HEK293 (cell line): ENCODE data around the gene KIAA1958.

Experiments used
- CTCF ChIA-PET: fragments of 350-600 bp; formaldehyde crosslinking; extraction: SDS; loops from one replicate; lab custom pipeline; 2021; ENCODE audit warnings: antibody characterized with exemption; lab: Yijun Ruan, JAX
- POLR2A ChIA-PET: fragments of 300-600 bp; formaldehyde crosslinking; extraction: SDS; loops from one replicate; lab custom pipeline; 2020; ENCODE audit warnings: antibody characterized with exemption, inconsistent platforms; lab: Yijun Ruan, JAX
- H3K27ac ChIP-seq: fragments of 200-500 bp; sonication (Bioruptor generic); 2 replicates; pipeline ENCODE4 v1.5.1; 2014; ENCODE audit warnings: low read depth, low read length, control low read depth, inconsistent platforms; ENCODE audit errors: extremely low read depth
- H3K36me3 ChIP-seq, 2 experiments: fragments of 200-500 bp in 1 of 2; sonication (Bioruptor generic) in 1 of 2; 1 replicate in 1 of 2; 2 replicates in 1 of 2; pipeline ENCODE4 v1.5.1; 2014 to 2017; ENCODE audit warnings: inconsistent platforms in 2 of 2, low read length in 2 of 2; ENCODE audit not compliant: control insufficient read depth in 2 of 2, insufficient read depth in 1 of 2
- H3K4me1 ChIP-seq: fragments of 200-500 bp; sonication (Bioruptor generic); 2 replicates; pipeline ENCODE4 v1.5.1; 2014; ENCODE audit warnings: mild to moderate bottlenecking, low read length, inconsistent platforms; ENCODE audit not compliant: control insufficient read depth, insufficient read depth
- H3K4me3 ChIP-seq: 2 replicates; pipeline ENCODE4 v1.5.1; 2011; ENCODE audit warnings: low read depth, mild to moderate bottlenecking, control low read depth, low read length, moderate library complexity
- H3K9me3 ChIP-seq: fragments of 200-500 bp; sonication (Bioruptor generic); 2 replicates; pipeline ENCODE4 v1.5.1; 2014; ENCODE audit warnings: low read depth, low read length, inconsistent platforms; ENCODE audit not compliant: control insufficient read depth, insufficient read depth
- KLF7 ChIP-seq: fragments of 450-650 bp; formaldehyde crosslinking; IDR thresholded peaks from 2 replicates; pipeline ENCODE4 v1.5.1; 2016; ENCODE audit warnings: missing biosample characterization, missing genetic modification characterization, borderline replicate concordance
- MZF1 ChIP-seq: fragments of 450-650 bp; formaldehyde crosslinking; IDR thresholded peaks from 2 replicates; pipeline ENCODE4 v1.5.1; 2017; ENCODE audit warnings: missing biosample characterization, missing genetic modification characterization, borderline replicate concordance
- SP7 ChIP-seq: fragments of 450-650 bp; formaldehyde crosslinking; IDR thresholded peaks from 2 replicates; pipeline ENCODE4 v1.5.1; 2016; ENCODE audit warnings: missing biosample characterization, missing genetic modification characterization
- ZBTB1 ChIP-seq: fragments of 450-650 bp; formaldehyde crosslinking; IDR thresholded peaks from 2 replicates; pipeline ENCODE4 v1.5.1; 2016; ENCODE audit warnings: missing biosample characterization, missing genetic modification characterization
- ZBTB17 ChIP-seq: fragments of 450-650 bp; formaldehyde crosslinking; IDR thresholded peaks from 2 replicates; pipeline ENCODE4 v1.5.1; 2016; ENCODE audit warnings: missing biosample characterization, missing genetic modification characterization
- ZFP37 ChIP-seq: fragments of 450-650 bp; formaldehyde crosslinking; IDR thresholded peaks from 2 replicates; pipeline ENCODE4 v1.5.1; 2016; ENCODE audit warnings: missing biosample characterization, missing genetic modification characterization
- ZNF114 ChIP-seq: fragments of 450-650 bp; formaldehyde crosslinking; IDR thresholded peaks from 2 replicates; pipeline ENCODE4 v1.5.0; 2017; ENCODE audit warnings: missing biosample characterization, missing genetic modification characterization
- ZNF138 ChIP-seq: fragments of 450-650 bp; formaldehyde crosslinking; IDR thresholded peaks from 2 replicates; pipeline ENCODE4 v1.5.1; 2016; ENCODE audit warnings: missing biosample characterization, missing genetic modification characterization, borderline replicate concordance
- ZNF202 ChIP-seq: fragments of 450-650 bp; formaldehyde crosslinking; IDR thresholded peaks from 2 replicates; pipeline ENCODE4 v1.5.1; 2016; ENCODE audit warnings: missing biosample characterization, missing genetic modification characterization, borderline replicate concordance
- ZNF274 ChIP-seq, 2 experiments: fragments of 200-500 bp in 1 of 2; fragments of 450-650 bp in 1 of 2; sonication (Bioruptor generic) in 1 of 2; formaldehyde crosslinking in 1 of 2; IDR thresholded peaks; 2 replicates each; pipeline versions ENCODE4 v1.5.1 to v1.6.1; 2014 to 2016; ENCODE audit warnings: borderline replicate concordance in 1 of 2, inconsistent platforms in 1 of 2, low read length in 1 of 2, missing biosample characterization in 1 of 2, missing genetic modification characterization in 1 of 2
- ZNF341 ChIP-seq: fragments of 450-650 bp; formaldehyde crosslinking; IDR thresholded peaks from 2 replicates; pipeline ENCODE4; 2016; ENCODE audit warnings: low read depth, missing biosample characterization, missing genetic modification characterization
- ZNF37A ChIP-seq: fragments of 450-650 bp; IDR thresholded peaks from 2 replicates; pipeline ENCODE4 v1.5.1; 2018; ENCODE audit warnings: missing biosample characterization, missing genetic modification characterization
- ZNF501 ChIP-seq: fragments of 450-650 bp; formaldehyde crosslinking; IDR thresholded peaks from 2 replicates; pipeline ENCODE4 v1.5.1; 2016; ENCODE audit warnings: missing biosample characterization, missing genetic modification characterization
- TF ChIP-seq, protein P1 (sequence below): fragments of 450-650 bp; formaldehyde crosslinking; IDR thresholded peaks from 2 replicates; pipeline ENCODE4 v1.5.1; 2016; ENCODE audit warnings: missing biosample characterization, missing genetic modification characterization
- TF ChIP-seq, protein P2 (sequence below): fragments of 450-650 bp; formaldehyde crosslinking; IDR thresholded peaks from 2 replicates; pipeline ENCODE4 v1.5.1; 2016; ENCODE audit warnings: missing biosample characterization, missing genetic modification characterization
- TF ChIP-seq, protein P3 (sequence below): sonication (generic); formaldehyde crosslinking; IDR thresholded peaks from 2 replicates; pipeline ENCODE4 v1.8.1; 2022; ENCODE audit warnings: mild to moderate bottlenecking, moderate library complexity, missing genetic modification reagents
- TF ChIP-seq, protein P4 (sequence below): fragments of 450-650 bp; IDR thresholded peaks from 2 replicates; pipeline ENCODE4 v1.5.1; 2018; ENCODE audit warnings: missing biosample characterization, missing genetic modification characterization
- TF ChIP-seq, protein P5 (sequence below): fragments of 450-650 bp; formaldehyde crosslinking; IDR thresholded peaks from 2 replicates; pipeline ENCODE4 v1.5.1; 2017; ENCODE audit warnings: missing biosample characterization, missing genetic modification characterization
- TF ChIP-seq, protein P6 (sequence below): fragments of 450-650 bp; formaldehyde crosslinking; IDR thresholded peaks from 2 replicates; pipeline ENCODE4 v1.5.1; 2017; ENCODE audit warnings: missing biosample characterization, missing genetic modification characterization

KIAA1958 gene

DNA sequence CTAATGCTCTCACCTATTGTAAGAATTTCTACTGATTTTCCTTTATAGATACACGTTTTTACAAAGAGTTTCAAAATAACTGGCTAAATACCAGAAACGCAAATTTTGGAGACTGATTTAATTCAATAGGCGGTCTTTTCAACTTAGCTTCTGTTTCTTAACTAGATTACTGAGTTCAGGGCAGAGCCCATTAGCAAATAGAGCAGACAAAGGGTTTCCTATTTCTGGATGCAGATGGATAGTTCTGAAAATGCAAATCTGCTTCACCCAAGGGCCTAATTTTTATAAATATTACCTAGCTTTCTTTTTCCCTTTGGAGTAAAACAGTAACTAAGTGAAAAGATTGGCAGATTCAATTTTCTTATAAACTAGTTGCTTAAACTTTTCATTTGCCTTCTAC is 13.6 kb upstream of the KIAA1958 start:
- ChIA-PET CTCF (interaction anchor here (0.7 to 0.9 kb wide), 2 partner anchors 9 to 80 kb away, joined by 3 to 4 read pairs; no protein-coding TSS in a partner anchor), POLR2A (interaction anchor here (1.3 kb wide), 1 partner anchor 13 kb away, joined by 5 read pairs; the partner anchor contains the start of gene KIAA1958)
- no peak overlapping the region for H3K27ac ChIP-seq
- no peaks in the 10 kb centered on the region for H3K4me1 ChIP-seq
- H3K4me3 ChIP-seq: no peak overlapping the region
- no peaks in the 10 kb centered on the region for H3K9me3 ChIP-seq
- peaks cover 0 to 28% of the 10 kb centered on the region in 2 experiments; a peak in 1 of 3 replicates for H3K36me3 ChIP-seq
- no peak for TF ChIP-seq ZNF114 (tag by site-specific recombination)
- no peak for TF ChIP-seq ZBTB1
- TF ChIP-seq, protein P1, sequence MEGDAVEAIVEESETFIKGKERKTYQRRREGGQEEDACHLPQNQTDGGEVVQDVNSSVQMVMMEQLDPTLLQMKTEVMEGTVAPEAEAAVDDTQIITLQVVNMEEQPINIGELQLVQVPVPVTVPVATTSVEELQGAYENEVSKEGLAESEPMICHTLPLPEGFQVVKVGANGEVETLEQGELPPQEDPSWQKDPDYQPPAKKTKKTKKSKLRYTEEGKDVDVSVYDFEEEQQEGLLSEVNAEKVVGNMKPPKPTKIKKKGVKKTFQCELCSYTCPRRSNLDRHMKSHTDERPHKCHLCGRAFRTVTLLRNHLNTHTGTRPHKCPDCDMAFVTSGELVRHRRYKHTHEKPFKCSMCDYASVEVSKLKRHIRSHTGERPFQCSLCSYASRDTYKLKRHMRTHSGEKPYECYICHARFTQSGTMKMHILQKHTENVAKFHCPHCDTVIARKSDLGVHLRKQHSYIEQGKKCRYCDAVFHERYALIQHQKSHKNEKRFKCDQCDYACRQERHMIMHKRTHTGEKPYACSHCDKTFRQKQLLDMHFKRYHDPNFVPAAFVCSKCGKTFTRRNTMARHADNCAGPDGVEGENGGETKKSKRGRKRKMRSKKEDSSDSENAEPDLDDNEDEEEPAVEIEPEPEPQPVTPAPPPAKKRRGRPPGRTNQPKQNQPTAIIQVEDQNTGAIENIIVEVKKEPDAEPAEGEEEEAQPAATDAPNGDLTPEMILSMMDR: no peak
- no peak for TF ChIP-seq ZNF202 (tag by site-specific recombination)
- no peak for TF ChIP-seq ZNF37A (tag by site-specific recombination)
- TF ChIP-seq, protein P2, sequence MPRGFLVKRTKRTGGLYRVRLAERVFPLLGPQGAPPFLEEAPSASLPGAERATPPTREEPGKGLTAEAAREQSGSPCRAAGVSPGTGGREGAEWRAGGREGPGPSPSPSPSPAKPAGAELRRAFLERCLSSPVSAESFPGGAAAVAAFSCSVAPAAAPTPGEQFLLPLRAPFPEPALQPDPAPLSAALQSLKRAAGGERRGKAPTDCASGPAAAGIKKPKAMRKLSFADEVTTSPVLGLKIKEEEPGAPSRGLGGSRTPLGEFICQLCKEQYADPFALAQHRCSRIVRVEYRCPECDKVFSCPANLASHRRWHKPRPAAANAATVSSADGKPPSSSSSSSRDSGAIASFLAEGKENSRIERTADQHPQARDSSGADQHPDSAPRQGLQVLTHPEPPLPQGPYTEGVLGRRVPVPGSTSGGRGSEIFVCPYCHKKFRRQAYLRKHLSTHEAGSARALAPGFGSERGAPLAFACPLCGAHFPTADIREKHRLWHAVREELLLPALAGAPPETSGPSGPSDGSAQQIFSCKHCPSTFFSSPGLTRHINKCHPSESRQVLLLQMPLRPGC (tag by site-specific recombination): no peak
- TF ChIP-seq ZNF274 (IDR thresholded peaks at IDR 0.05; ENCODE audit: low read length): no peak
- TF ChIP-seq ZNF274 (tag by site-specific recombination; IDR thresholded peaks at IDR 0.05; ENCODE audit: borderline replicate concordance): no peak
- TF ChIP-seq, protein P3, sequence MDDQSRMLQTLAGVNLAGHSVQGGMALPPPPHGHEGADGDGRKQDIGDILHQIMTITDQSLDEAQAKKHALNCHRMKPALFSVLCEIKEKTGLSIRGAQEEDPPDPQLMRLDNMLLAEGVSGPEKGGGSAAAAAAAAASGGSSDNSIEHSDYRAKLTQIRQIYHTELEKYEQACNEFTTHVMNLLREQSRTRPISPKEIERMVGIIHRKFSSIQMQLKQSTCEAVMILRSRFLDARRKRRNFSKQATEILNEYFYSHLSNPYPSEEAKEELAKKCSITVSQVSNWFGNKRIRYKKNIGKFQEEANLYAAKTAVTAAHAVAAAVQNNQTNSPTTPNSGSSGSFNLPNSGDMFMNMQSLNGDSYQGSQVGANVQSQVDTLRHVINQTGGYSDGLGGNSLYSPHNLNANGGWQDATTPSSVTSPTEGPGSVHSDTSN (CRISPR knock-in tag): no peak
- TF ChIP-seq KLF7 (tag by site-specific recombination): no peak
- TF ChIP-seq ZNF138 (tag by site-specific recombination): no peak
- TF ChIP-seq SP7 (tag by site-specific recombination): no peak
- TF ChIP-seq, protein P4, sequence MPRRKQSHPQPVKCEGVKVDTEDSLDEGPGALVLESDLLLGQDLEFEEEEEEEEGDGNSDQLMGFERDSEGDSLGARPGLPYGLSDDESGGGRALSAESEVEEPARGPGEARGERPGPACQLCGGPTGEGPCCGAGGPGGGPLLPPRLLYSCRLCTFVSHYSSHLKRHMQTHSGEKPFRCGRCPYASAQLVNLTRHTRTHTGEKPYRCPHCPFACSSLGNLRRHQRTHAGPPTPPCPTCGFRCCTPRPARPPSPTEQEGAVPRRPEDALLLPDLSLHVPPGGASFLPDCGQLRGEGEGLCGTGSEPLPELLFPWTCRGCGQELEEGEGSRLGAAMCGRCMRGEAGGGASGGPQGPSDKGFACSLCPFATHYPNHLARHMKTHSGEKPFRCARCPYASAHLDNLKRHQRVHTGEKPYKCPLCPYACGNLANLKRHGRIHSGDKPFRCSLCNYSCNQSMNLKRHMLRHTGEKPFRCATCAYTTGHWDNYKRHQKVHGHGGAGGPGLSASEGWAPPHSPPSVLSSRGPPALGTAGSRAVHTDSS (tag by site-specific recombination): no peak
- TF ChIP-seq, protein P5, sequence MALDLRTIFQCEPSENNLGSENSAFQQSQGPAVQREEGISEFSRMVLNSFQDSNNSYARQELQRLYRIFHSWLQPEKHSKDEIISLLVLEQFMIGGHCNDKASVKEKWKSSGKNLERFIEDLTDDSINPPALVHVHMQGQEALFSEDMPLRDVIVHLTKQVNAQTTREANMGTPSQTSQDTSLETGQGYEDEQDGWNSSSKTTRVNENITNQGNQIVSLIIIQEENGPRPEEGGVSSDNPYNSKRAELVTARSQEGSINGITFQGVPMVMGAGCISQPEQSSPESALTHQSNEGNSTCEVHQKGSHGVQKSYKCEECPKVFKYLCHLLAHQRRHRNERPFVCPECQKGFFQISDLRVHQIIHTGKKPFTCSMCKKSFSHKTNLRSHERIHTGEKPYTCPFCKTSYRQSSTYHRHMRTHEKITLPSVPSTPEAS (tag by site-specific recombination): no peak
- no peak for TF ChIP-seq MZF1 (tag by site-specific recombination)
- no peak for TF ChIP-seq ZNF341 (tag by site-specific recombination)
- TF ChIP-seq ZNF501 (tag by site-specific recombination): no peak
- no peak for TF ChIP-seq ZFP37
- TF ChIP-seq, protein P6, sequence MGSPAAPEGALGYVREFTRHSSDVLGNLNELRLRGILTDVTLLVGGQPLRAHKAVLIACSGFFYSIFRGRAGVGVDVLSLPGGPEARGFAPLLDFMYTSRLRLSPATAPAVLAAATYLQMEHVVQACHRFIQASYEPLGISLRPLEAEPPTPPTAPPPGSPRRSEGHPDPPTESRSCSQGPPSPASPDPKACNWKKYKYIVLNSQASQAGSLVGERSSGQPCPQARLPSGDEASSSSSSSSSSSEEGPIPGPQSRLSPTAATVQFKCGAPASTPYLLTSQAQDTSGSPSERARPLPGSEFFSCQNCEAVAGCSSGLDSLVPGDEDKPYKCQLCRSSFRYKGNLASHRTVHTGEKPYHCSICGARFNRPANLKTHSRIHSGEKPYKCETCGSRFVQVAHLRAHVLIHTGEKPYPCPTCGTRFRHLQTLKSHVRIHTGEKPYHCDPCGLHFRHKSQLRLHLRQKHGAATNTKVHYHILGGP: no peak
- TF ChIP-seq ZBTB17 (tag by site-specific recombination): no peak
